GM19239 (cell line): ENCODE measurements around the gene CYFIP1.
A peak's percentile ranks its signal among the peaks of the same experiment; 100 is the strongest.
"Not testable (repeated sequence)": the region's sequence is repeated elsewhere in the genome, so short reads cannot be mapped to it uniquely, and the experiment has no call there.

ENCODE experiments used
- DNase-seq: peaks from one replicate; pipeline ENCODE4 v3.0.0; 2011; ENCODE audit warnings: low spot score; ENCODE audit not compliant: insufficient read length
- FAIRE-seq: peaks from 2 replicates; lab custom pipeline; 2011; peaks lifted over from hg19 to GRCh38; lab: Jason Lieb, UNC

CYFIP1 gene

GRCh38 chr15:22980189-22981050, at the start of gene CYFIP1:
CYFIP1 (minus strand) TSS chr15:22980368; CDS start chr15:22947285, 33,083 bp downstream.
- DNase-seq = peak; percentile 65
- FAIRE-seq = no peak

DNA sequence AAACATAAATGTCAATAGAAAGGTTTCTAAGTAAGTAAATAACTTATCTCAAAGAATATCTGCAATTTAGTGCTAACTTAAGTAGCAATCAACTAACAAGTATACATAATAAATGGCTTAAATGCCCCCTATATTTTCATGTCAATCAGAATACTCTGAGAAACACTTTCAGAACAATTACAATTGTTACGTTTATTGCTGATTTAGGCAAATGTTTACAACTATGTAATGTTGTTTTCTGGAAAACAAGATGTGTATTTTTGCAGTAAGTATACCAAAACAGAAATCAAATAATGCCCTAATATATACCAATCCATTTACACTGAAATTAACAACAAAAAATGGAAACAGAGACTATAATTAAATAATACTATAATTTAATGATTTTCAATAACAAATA, 46.0 kb upstream of the CYFIP1 start:
- FAIRE-seq = no peak
- DNase-seq = no peak

GRCh38 chr15:23022156-23022555, 42.0 kb upstream of the CYFIP1 start:
- no peak for DNase-seq
- FAIRE-seq = no peak

- FAIRE-seq (no peak), DNase-seq (no peak)
These were observed 34.3 kb upstream of the CYFIP1 start for GRCh38 chr15:23014394-23015000.

DNA sequence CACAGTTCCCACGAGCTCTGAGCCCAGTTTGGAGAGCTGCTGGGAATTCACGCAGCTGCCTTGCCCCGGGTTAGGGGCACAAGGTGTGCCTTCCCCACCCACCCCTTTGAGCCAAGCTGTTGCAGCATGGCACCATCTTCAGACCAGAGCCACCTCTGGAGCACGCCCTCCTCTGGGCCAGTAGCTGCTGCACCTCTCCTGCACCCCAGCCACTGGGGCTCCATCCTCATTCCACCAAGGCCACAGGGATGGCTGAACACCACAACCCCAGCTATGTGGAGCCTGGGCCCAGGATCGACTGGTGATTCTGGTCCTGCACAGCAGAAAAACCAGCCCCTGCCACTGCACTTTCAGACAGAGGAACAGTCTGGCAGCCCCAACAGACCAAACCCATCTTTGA, 33.5 kb upstream of the CYFIP1 start:
- FAIRE-seq (no peak), DNase-seq (no peak)

DNA sequence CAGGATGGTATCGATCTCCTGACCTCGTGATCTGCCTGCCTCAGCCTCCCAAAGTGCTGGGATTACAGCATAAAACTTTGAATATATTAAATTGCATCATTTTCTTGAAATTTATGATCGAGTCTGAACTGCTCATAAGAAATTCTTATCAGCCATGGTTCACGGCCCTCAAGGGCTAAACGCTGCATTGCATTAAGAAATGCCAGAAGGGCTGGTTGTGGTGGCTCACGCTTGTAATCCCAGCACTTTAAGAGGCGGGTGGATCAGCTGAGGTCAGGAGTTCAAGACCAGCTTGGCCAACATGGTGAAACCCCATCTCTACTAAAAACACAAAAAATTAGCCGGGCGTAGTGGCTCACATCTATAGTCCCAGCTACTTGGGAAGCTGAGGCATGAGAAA, 32.4 kb upstream of the CYFIP1 start:
- not testable (repeated sequence) for DNase-seq, FAIRE-seq

DNA sequence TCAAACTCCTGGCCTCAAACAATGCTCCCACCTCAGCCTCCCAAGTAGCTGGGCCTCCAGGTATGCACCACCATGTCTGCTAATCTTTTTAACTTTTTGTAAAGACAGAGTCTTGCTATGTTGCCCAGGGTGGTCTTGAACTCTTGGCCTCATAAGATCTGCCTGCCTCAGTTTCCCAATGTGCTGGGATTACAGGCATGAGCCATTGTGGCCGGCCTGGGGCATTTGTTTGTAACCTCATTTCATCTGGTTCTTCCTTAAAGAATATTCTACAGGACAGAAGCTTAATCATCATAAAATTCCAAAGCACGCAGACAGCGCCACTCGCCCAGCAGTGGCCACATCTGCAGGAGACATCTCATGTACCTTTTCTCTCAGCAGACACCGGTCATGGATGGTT, 23.6 kb upstream of the CYFIP1 start:
- FAIRE-seq (no peak), DNase-seq (no peak)

DNA sequence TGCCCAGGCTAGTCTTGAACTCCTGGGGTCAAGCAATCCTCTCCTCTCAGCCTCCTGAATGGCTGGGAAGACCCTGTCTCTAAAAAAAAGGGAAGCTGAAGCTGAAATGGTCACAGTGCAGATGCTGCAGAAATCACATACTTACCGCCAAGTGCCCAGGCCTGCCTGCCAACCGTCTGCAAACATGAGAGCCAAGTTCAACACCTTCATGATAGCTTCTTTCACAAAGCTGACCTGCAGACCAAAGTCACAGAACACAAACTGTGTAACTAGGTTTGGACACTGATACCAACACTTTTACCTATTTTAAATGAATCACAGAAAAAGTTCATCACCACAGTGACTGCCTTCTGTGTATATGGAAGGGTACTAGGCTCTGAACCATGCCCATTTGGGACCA, 22.8 kb upstream of the CYFIP1 start:
- DNase-seq = no peak
- no peak for FAIRE-seq

DNA sequence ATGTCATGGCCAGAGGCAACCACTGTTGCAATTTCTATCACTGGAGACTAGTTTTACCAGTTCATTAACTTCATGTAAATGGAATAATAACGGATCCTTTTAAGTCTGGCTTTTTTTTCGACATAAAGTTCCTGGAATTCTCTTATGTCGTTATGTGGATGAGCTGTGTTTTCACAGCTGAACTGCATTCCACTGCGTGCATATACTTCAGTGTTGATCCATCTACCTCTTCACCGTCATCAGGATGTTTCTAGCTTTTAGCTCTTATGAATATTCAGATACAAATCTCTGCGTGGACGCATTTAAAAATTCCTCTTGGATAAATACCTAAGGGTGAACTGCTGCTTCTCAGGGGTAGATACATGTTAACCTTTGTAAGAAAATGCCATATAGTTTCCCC, 15.6 kb upstream of the CYFIP1 start:
- FAIRE-seq = no peak
- DNase-seq = no peak

DNA sequence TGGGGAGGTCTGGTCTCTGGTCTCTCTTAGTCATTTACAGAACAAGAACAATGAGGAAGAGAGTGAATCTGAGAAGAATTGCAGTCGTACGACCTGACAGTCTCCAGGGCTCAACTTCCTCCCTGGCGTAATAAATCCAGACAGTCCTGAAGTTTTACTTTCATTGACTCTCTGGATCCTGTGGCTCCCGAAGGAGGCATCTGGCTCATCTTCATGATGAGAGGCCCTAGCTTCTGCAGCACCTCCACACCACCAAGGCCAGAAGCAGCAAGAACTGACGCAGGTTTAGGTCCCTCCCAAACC, 11.8 kb upstream of the CYFIP1 start:
- FAIRE-seq = no peak

GRCh38 chr15:22989576-22990477, 9.7 kb upstream of the CYFIP1 start:
- no peak for FAIRE-seq
- no peak for DNase-seq

More for the DNA sequence above, 11.8 kb upstream of the CYFIP1 start:
- no peak for DNase-seq

GRCh38 chr15:22988811-22989210, 8.6 kb upstream of the CYFIP1 start:
- no peak for DNase-seq
- no peak for FAIRE-seq

DNA sequence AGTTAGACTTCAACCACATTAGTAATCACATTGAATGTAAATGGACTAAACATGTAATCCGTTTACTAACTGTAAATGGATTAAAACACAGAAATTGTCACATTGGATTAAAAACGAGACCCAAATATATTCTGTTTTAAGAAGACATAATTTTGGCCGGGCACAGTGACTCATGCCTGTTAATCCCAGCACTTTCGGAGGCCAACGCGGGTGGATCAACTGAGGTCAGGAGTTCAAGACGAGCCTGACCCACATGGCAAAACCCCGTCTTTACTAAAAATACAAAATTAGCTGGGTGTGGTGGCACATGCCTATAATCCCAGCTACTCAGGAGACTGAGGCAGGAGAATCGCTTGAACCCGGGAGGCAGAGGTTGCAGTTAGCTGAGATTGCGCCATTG, 1.8 kb upstream of the CYFIP1 start:
- FAIRE-seq = not testable (repeated sequence)

GRCh38 chr15:22981051-22981840, 1.1 kb upstream of the CYFIP1 start:
- no peak for FAIRE-seq
- DNase-seq = no peak

More for the DNA sequence above, 1.8 kb upstream of the CYFIP1 start:
- not testable (repeated sequence) for DNase-seq

DNA sequence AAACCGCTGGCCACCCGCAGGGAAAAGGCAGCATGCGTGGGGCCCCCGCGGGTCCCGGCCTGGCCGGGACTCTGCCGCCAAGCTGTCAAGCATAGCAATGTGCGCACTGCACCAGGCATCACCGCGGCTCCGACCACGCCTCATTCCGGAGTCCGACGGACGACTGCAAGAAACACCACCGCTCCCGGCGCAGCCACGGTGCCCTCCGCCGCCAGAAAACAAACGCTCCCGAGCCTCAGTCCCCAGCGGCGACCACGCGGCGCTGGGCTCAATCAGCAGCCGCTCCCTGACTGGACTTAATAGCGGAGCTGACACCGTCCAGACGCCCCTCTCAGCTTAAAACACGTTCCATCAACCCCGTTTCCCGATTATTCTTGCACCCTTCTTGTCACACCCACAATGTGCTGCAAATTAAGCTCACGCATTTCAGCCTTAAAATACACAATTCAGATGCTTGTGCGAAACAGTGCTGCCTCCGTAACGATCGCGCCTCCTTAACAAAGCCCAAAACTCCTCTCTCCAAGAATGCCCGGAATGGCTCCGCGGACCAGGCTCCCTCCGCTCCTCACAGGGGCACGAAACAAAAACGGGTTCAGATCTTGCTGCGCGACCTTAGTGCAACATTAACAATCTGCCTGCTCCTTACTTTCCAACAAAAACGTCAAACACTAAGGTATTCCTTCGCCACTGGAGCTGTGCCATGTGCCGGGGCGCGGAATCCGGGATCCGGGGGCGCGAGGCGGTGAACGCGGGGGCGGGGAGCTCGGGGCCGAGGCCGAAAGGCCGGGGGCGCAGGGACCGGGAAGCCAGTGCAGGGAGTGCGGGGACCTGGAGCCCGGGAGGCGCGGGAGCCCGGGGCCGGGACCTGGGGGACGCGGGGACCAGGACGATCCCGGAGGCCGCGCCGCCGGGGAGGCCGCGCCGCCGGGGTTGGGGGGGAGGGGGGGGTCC, 655 bp downstream of the CYFIP1 start:
- no peak for FAIRE-seq

GRCh38 chr15:22978691-22979237, 1.4 kb downstream of the CYFIP1 start:
- FAIRE-seq (no peak), DNase-seq (no peak)

More for the DNA sequence above, 655 bp downstream of the CYFIP1 start:
- DNase-seq = peak; percentile 68

DNA sequence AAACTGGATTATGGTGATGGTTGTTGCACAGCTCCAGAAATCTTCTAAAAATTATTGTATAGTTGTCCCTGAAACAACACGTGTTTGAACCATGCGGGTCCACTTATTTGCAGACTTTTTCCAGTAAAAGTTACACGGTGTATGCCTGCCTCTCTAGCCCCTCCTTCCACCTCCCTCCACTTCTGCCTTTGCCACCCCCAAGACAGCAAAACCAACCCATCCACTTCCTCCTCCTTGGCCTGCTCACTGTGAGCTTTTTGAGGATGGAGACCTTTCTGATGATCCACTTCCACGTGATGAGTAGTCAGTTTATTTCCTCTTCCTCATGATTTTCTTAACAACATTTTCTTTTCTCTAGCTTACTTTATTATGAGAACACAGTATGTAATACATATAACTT, 5.4 kb downstream of the CYFIP1 start:
- FAIRE-seq = no peak
- no peak for DNase-seq

DNA sequence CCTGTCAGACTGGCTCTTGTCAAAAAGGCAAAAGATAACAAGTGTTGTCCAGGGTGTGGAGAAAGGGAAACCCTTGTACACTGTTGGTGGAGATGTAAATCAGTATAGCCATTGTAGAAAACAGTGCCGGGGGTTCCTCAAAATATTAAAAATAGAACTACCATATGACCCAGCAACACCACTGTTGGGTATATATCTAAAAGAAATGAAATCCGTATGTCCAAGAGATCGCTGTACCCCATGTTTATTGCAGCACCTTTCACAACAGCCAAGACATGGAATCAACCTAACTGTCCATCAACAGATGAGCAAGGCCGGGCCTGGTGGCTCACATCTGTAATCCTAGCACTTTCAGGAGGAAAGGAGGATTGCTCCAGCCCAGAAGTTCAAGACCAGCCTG, 6.2 kb downstream of the CYFIP1 start:
- FAIRE-seq = no peak

GRCh38 chr15:22973286-22973685, 6.9 kb downstream of the CYFIP1 start:
- DNase-seq (no peak), FAIRE-seq (no peak)

More for the DNA sequence above, 6.2 kb downstream of the CYFIP1 start:
- no peak for DNase-seq
